ENCODE measurements around the gene RPS2.

Gene RPS2

GRCh38 chr16:2001456-2002355, 37.1 kb upstream of the RPS2 start:
- Histone ChIP-seq H3K4me3 (ENCODE audit: severe bottlenecking) (no peak overlapping the region), H3K9me3 (ENCODE audit: severe bottlenecking) (no peaks in the 10 kb centered on the region), H3K36me3 (ENCODE audit: low read depth) (peaks cover 76% of the 10 kb centered on the region), H3K4me1 (ENCODE audit: insufficient read depth, poor library complexity, severe bottlenecking) (no peaks in the 10 kb centered on the region), H3K27me3 (ENCODE audit: insufficient read depth, poor library complexity, severe bottlenecking) (no peaks in the 10 kb centered on the region), H3K27ac (ENCODE audit: poor library complexity, severe bottlenecking) (no peak overlapping the region)
- TF ChIP-seq CTCF (IDR thresholded peaks at IDR 0.05; ENCODE audit: poor library complexity, severe bottlenecking): no peak
- ATAC-seq (ENCODE audit: low read depth) (no peak), DNase-seq (ENCODE audit: low spot score) (no peak)

- Histone ChIP-seq H3K9me3 (ENCODE audit: severe bottlenecking) (no peaks in the 10 kb centered on the region), H3K36me3 (ENCODE audit: low read depth) (peaks cover 74% of the 10 kb centered on the region), H3K27me3 (ENCODE audit: insufficient read depth, poor library complexity, severe bottlenecking) (no peaks in the 10 kb centered on the region), H3K4me3 (ENCODE audit: severe bottlenecking) (no peak overlapping the region), H3K27ac (ENCODE audit: poor library complexity, severe bottlenecking) (no peak overlapping the region), H3K4me1 (ENCODE audit: insufficient read depth, poor library complexity, severe bottlenecking) (no peaks in the 10 kb centered on the region)
- DNase-seq (ENCODE audit: low spot score): no peak
- ATAC-seq (ENCODE audit: low read depth): no peak
- TF ChIP-seq CTCF (IDR thresholded peaks at IDR 0.05; ENCODE audit: poor library complexity, severe bottlenecking): no peak
Measured at GRCh38 chr16:2001035-2001434, 36.4 kb upstream of the RPS2 start.

GRCh38 chr16:1999866-2000514, 35.4 kb upstream of the RPS2 start:
- H3K36me3 ChIP-seq (ENCODE audit: low read depth): peaks cover 66% of the 10 kb centered on the region

GRCh38 chr16:1998852-1999801, 34.5 kb upstream of the RPS2 start:
- Histone ChIP-seq H3K27me3 (ENCODE audit: insufficient read depth, poor library complexity, severe bottlenecking) (no peaks in the 10 kb centered on the region), H3K27ac (ENCODE audit: poor library complexity, severe bottlenecking) (no peak overlapping the region), H3K36me3 (ENCODE audit: low read depth) (peaks cover 60% of the 10 kb centered on the region), H3K4me3 (ENCODE audit: severe bottlenecking) (no peak overlapping the region), H3K4me1 (ENCODE audit: insufficient read depth, poor library complexity, severe bottlenecking) (no peaks in the 10 kb centered on the region), H3K9me3 (ENCODE audit: severe bottlenecking) (no peaks in the 10 kb centered on the region)
- no peak for DNase-seq (ENCODE audit: low spot score)
- no peak for TF ChIP-seq CTCF (IDR thresholded peaks at IDR 0.05; ENCODE audit: poor library complexity, severe bottlenecking)
- no peak for ATAC-seq (ENCODE audit: low read depth)

More at GRCh38 chr16:1999866-2000514, 35.4 kb upstream of the RPS2 start:
- no peak overlapping the region for H3K4me3 ChIP-seq (ENCODE audit: severe bottlenecking)
- DNase-seq (ENCODE audit: low spot score) (no peak), ATAC-seq (ENCODE audit: low read depth) (no peak)
- no peaks in the 10 kb centered on the region for H3K9me3 ChIP-seq (ENCODE audit: severe bottlenecking)
- H3K4me1 ChIP-seq (ENCODE audit: insufficient read depth, poor library complexity, severe bottlenecking): no peaks in the 10 kb centered on the region
- TF ChIP-seq CTCF (IDR thresholded peaks at IDR 0.05; ENCODE audit: poor library complexity, severe bottlenecking): no peak
- H3K27ac ChIP-seq (ENCODE audit: poor library complexity, severe bottlenecking): no peak overlapping the region
- H3K27me3 ChIP-seq (ENCODE audit: insufficient read depth, poor library complexity, severe bottlenecking): no peaks in the 10 kb centered on the region
